Esophagus muscularis mucosa (tissue), 4 donors: ENCODE measurements around the gene OLAH. TPM values are rescaled to one million over a fixed set of nuclear protein-coding genes. Genes with fewer than 3 reads are reported as not detected.

Experiments
- DNase-seq: peaks from one replicate; pipeline ENCODE4 v3.0.0-alpha.2; 2017; ENCODE audit errors: extremely low spot score
- H3K27ac ChIP-seq, 4 donors: fragments of 200-600 bp; sonication (generic); replicated peaks in 1 of 4; 1 replicate in 3 of 4; 2 replicates in 1 of 4; pipeline ENCODE4 v1.5.1; 2016 to 2019; ENCODE audit warnings: mild to moderate bottlenecking in 1 of 4
- H3K27me3 ChIP-seq, 4 donors: fragments of 200-600 bp; sonication (generic); one replicate each; pipeline versions ENCODE4 v1.5.1 to v1.6.0; 2016 to 2019
- H3K36me3 ChIP-seq, 4 donors: fragments of 200-600 bp; sonication (generic); one replicate each; pipeline ENCODE4 v1.5.1; 2016 to 2019
- H3K4me1 ChIP-seq, 4 donors: fragments of 200-600 bp; sonication (generic); one replicate each; pipeline ENCODE4 v1.5.1; 2016 to 2019
- H3K4me3 ChIP-seq, 4 donors: fragments of 200-600 bp; sonication (generic); 1 replicate in 2 of 4; 2 replicates in 2 of 4; pipeline ENCODE4 v1.5.1; 2016 to 2019; ENCODE audit warnings: mild to moderate bottlenecking in 4 of 4, moderate library complexity in 1 of 4
- H3K9me3 ChIP-seq, 4 donors: fragments of 200-600 bp; sonication (generic); 1 replicate in 3 of 4; 2 replicates in 1 of 4; pipeline ENCODE4 v1.5.1; 2016 to 2019
- CTCF ChIP-seq, 3 experiments: fragments of 200-600 bp in 2 of 3; fragments of 450-650 bp in 1 of 3; sonication (generic) in 2 of 3; IDR thresholded peaks; one replicate each; pipeline ENCODE4 v1.5.1; 2017 to 2019; ENCODE audit warnings: antibody characterized with exemption in 3 of 3, mild to moderate bottlenecking in 2 of 3, moderate library complexity in 1 of 3
- EP300 ChIP-seq: sonication (generic); formaldehyde crosslinking; IDR thresholded peaks from one replicate; pipeline ENCODE4 v1.6.1; 2017; ENCODE audit warnings: antibody characterized with exemption
- POLR2A ChIP-seq: fragments of 450-650 bp; IDR thresholded peaks from one replicate; pipeline ENCODE4 v1.6.1; 2017; ENCODE audit warnings: antibody characterized with exemption, moderate library complexity, mild to moderate bottlenecking, low read depth
- POLR2AphosphoS5 ChIP-seq, 2 donors: sonication (generic); formaldehyde crosslinking; IDR thresholded peaks; one replicate each; pipeline ENCODE4 v1.6.1; 2017; ENCODE audit warnings: antibody characterized with exemption in 2 of 2
- WGBS: methylation state at CpG from one replicate; pipeline ENCODE4 v1.1.5; 2018; 5-methylcytosine and 5-hydroxymethylcytosine counted together
- intact Hi-C: fragments of 100-400 bp; cut with DNase I; formaldehyde crosslinking; loops from one replicate; pipeline ENCODE4 v1.15.1; 2023
- total RNA-seq, 4 donors: library from RNA; depleted of rRNA; stranded (reverse); fragments of >200 nt; gene quantifications; one replicate each; pipeline versions ENCODE4 v1.1.0 to v1.2.1, GENCODE V29; 2016

Gene OLAH
- total RNA-seq, 4 donors from 2014 or later, result 2.6 to 15.2 (median 3.7) TPM

DNA sequence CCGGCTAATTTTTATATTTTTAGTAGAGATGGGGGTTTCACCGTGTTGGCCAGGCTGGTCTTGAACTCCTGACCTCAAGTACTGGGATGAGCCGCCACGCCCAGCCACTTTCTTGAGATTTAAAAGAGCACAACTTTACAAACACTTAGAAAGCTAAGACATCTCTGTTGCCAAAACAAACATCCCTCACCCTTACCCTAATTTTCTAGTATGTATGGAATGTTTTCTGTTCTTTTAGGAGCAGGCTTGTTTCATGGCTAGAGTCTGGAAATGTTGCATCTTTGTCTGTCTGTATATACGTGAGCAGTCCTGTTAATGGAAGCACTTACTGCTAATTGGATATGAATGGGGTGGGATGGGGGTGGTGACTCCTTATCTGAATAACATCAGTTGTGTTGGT lies 2.9 kb downstream of the OLAH start:
- intact Hi-C loops, result no loop called here
- no peak overlapping the region for H3K4me3 ChIP-seq
- DNase-seq, result no peak
- no peaks in the 10 kb centered on the region for H3K9me3 ChIP-seq
- H3K27ac ChIP-seq, result no peak overlapping the region
- peaks cover 0 to 16% (median 11%) of the 10 kb centered on the region in 4 donors for H3K4me1 ChIP-seq
- H3K36me3 ChIP-seq, result no peaks in the 10 kb centered on the region
- no peaks in the 10 kb centered on the region for H3K27me3 ChIP-seq
- peak in 1 of 2 donors; percentile 10 for TF ChIP-seq POLR2AphosphoS5 (IDR thresholded peaks at IDR 0.05)
- TF ChIP-seq CTCF (IDR thresholded peaks at IDR 0.05), result no peak
- 81% methylated on average over 5 of the region's 5 CpGs for WGBS

GRCh38 chr10:15049533-15049932 lies 5.8 kb downstream of the OLAH start:
- H3K4me1 ChIP-seq, result peaks cover 0 to 14% (median 11%) of the 10 kb centered on the region in 4 donors
- no peaks in the 10 kb centered on the region for H3K36me3 ChIP-seq
- DNase-seq, result no peak
- no peak for TF ChIP-seq POLR2A
- TF ChIP-seq POLR2AphosphoS5 (IDR thresholded peaks at IDR 0.05), result no peak
- TF ChIP-seq CTCF (IDR thresholded peaks at IDR 0.05), result no peak
- TF ChIP-seq EP300, result no peak
- intact Hi-C loops, result no loop called here
- no peaks in the 10 kb centered on the region for H3K27me3 ChIP-seq
- H3K4me3 ChIP-seq, result no peak overlapping the region
- no peak overlapping the region for H3K27ac ChIP-seq
- no peaks in the 10 kb centered on the region for H3K9me3 ChIP-seq

DNA sequence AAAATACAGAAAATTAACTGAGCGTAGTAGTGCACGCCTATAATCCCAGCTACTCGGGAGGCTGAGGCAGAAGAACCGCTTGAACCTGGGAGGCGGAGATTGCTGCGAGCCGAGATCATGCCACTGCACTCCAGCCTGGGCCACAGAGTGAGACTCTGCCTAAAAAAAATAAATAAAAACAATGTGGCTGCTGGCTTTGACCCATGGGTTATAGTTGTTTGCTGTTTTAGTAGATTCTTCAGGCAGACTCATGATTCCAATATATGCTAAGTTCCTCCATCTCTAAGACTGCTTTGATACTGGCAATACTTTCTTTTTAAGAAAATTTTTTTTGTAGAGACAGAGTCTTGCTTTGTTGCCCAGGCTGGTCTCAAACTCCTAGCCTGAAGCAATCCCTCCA lies 8.4 kb downstream of the OLAH start:
- intact Hi-C loops, result no loop called here
- WGBS, result 80% methylated on average over 7 of the region's 7 CpGs
- peaks cover 0 to 1% (median under 1%) of the 10 kb centered on the region in 4 donors for H3K4me1 ChIP-seq
- TF ChIP-seq EP300 (no peak), CTCF (IDR thresholded peaks at IDR 0.05) (no peak), POLR2AphosphoS5 (IDR thresholded peaks at IDR 0.05) (no peak), POLR2A (no peak)
- H3K9me3 ChIP-seq, result peaks cover 0 to 4% (median 0%) of the 10 kb centered on the region in 4 donors
- no peak overlapping the region for H3K27ac ChIP-seq
- H3K27me3 ChIP-seq, result no peaks in the 10 kb centered on the region
- no peak for DNase-seq
- H3K4me3 ChIP-seq, result no peak overlapping the region
- no peaks in the 10 kb centered on the region for H3K36me3 ChIP-seq

GRCh38 chr10:15053061-15053460 lies 9.3 kb downstream of the OLAH start:
- TF ChIP-seq POLR2AphosphoS5 (IDR thresholded peaks at IDR 0.05) (no peak), CTCF (IDR thresholded peaks at IDR 0.05) (no peak), POLR2A (no peak), EP300 (no peak)
- no peaks in the 10 kb centered on the region for H3K4me1 ChIP-seq
- DNase-seq, result no peak
- intact Hi-C loops, result no loop called here
- H3K4me3 ChIP-seq, result no peak overlapping the region
- no peaks in the 10 kb centered on the region for H3K36me3 ChIP-seq
- H3K9me3 ChIP-seq, result peaks cover 0 to 4% (median 0%) of the 10 kb centered on the region in 4 donors
- no peaks in the 10 kb centered on the region for H3K27me3 ChIP-seq
- H3K27ac ChIP-seq, result no peak overlapping the region
- 88% methylated on average over 3 of the region's 3 CpGs for WGBS

DNA sequence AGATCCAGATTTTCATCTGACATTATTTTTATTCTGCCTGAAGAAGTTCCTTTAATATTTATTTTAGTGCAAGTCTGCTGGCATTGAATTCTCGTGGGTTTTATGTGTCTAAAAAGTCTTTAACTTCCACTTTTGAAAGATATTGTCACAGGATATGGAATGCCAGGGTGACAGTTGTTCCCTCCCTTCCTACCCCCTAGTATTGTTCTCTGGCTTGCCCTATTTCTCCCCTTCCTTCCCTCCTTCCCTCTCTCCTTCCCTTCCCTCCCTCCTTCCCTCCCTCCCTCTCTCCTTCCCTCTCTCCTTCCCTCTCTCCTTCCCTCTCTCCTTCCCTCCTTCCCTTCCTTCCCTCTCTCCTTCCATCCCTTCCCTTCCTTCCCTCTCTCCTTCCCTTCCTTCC lies 14.9 kb downstream of the OLAH start:
- Histone ChIP-seq H3K27me3 (no peaks in the 10 kb centered on the region), H3K27ac (no peak overlapping the region), H3K9me3 (peaks cover 0 to 24% (median 10%) of the 10 kb centered on the region in 4 donors), H3K4me1 (no peaks in the 10 kb centered on the region), H3K4me3 (no peak overlapping the region), H3K36me3 (no peaks in the 10 kb centered on the region)
- intact Hi-C loops, result no loop called here
- no peak for TF ChIP-seq EP300
- no peak for TF ChIP-seq CTCF (IDR thresholded peaks at IDR 0.05)
- TF ChIP-seq POLR2A, result no peak
- TF ChIP-seq POLR2AphosphoS5 (IDR thresholded peaks at IDR 0.05), result no peak
- no peak for DNase-seq
- WGBS, result 48% methylated on average over 1 of the region's 1 CpG
